Nephron (organoid): Measurements from ENCODE around the gene RNF224.

Experiments used
- H3K27ac Mint-ChIP-seq, 3 experiments: 2 replicates each; pipeline ENCODE4 v1.8.0; 2020; ENCODE audit warnings: mixed read lengths in 3 of 3, mild to moderate bottlenecking in 2 of 3, moderate library complexity in 1 of 3
- H3K27me3 Mint-ChIP-seq: 2 replicates; pipeline ENCODE4 v1.8.0; 2021; ENCODE audit warnings: low read depth, mild to moderate bottlenecking, moderate library complexity, mixed read lengths
- H3K36me3 Mint-ChIP-seq: 2 replicates; pipeline ENCODE4 v1.8.0; 2020; ENCODE audit warnings: low read depth, mixed read lengths
- H3K4me1 Mint-ChIP-seq: 2 replicates; pipeline ENCODE4 v1.8.0; 2020; ENCODE audit warnings: mixed read lengths
- H3K4me3 Mint-ChIP-seq, 3 experiments: 2 replicates each; pipeline ENCODE4 v1.8.0; 2020; ENCODE audit warnings: mild to moderate bottlenecking in 3 of 3, mixed read lengths in 3 of 3, moderate library complexity in 2 of 3
- H3K9me3 Mint-ChIP-seq: 2 replicates; pipeline ENCODE4 v1.8.0; 2020; ENCODE audit warnings: mixed read lengths
- CTCF ChIP-seq, 3 experiments: fragments of 200-600 bp; sonication (generic); IDR thresholded peaks; one replicate each; pipeline ENCODE4 v1.5.0; 2021; ENCODE audit warnings: antibody characterized with exemption in 3 of 3; ENCODE audit not compliant: unreplicated experiment in 3 of 3

Gene RNF224

GRCh38 chr9:137247135-137247915, 20.0 kb downstream of the RNF224 start:
- peaks cover 17% of the 10 kb centered on the region for H3K4me1 Mint-ChIP-seq
- no peaks in the 10 kb centered on the region for H3K27me3 Mint-ChIP-seq

GRCh38 chr9:137247916-137248175, 20.5 kb downstream of the RNF224 start:
- TF ChIP-seq CTCF (IDR thresholded peaks at IDR 0.05; ENCODE audit: unreplicated experiment in 3 of 3), result no peak
- Mint-ChIP-seq H3K4me3 (no peak overlapping the region), H3K9me3 (no peaks in the 10 kb centered on the region), H3K27me3 (no peaks in the 10 kb centered on the region), H3K36me3 (peaks cover 10% of the 10 kb centered on the region), H3K4me1 (peaks cover 12% of the 10 kb centered on the region), H3K27ac (peak overlapping the region in 1 of 3 experiments; percentile 66)

More at GRCh38 chr9:137247135-137247915, 20.0 kb downstream of the RNF224 start:
- Mint-ChIP-seq H3K36me3 (peaks cover 16% of the 10 kb centered on the region), H3K9me3 (no peaks in the 10 kb centered on the region), H3K4me3 (no peak overlapping the region), H3K27ac (peak overlapping the region in 1 of 3 experiments; percentile 66)
- TF ChIP-seq CTCF (IDR thresholded peaks at IDR 0.05; ENCODE audit: unreplicated experiment in 3 of 3), result no peak

GRCh38 chr9:137250329-137251193, 23.3 kb downstream of the RNF224 start:
- Mint-ChIP-seq H3K4me3 (no peak overlapping the region), H3K4me1 (peaks cover 5% of the 10 kb centered on the region), H3K27me3 (no peaks in the 10 kb centered on the region), H3K36me3 (no peaks in the 10 kb centered on the region), H3K27ac (peak overlapping the region in 1 of 3 experiments; percentile 31), H3K9me3 (no peaks in the 10 kb centered on the region)
- no peak for TF ChIP-seq CTCF (IDR thresholded peaks at IDR 0.05; ENCODE audit: unreplicated experiment in 3 of 3)

GRCh38 chr9:137251194-137251461, 23.8 kb downstream of the RNF224 start, which contains the start of gene STPG3:
TSS of gene STPG3 (plus strand) at chr9:137251286. CDS start at chr9:137251287, 1 bp downstream.
- no peaks in the 10 kb centered on the region for H3K36me3 Mint-ChIP-seq
- H3K27me3 Mint-ChIP-seq, result no peaks in the 10 kb centered on the region
- no peak for TF ChIP-seq CTCF (IDR thresholded peaks at IDR 0.05; ENCODE audit: unreplicated experiment in 3 of 3)
- peaks cover 5% of the 10 kb centered on the region for H3K4me1 Mint-ChIP-seq
- H3K9me3 Mint-ChIP-seq, result no peaks in the 10 kb centered on the region
- peak within 1 kb of the TSS in 2 of 3 experiments; percentile 55 for H3K4me3 Mint-ChIP-seq
- peak within 1 kb of the TSS in 2 of 3 experiments; percentile 31 to 35 for H3K27ac Mint-ChIP-seq

- H3K27ac Mint-ChIP-seq, result peak overlapping the region in 1 of 3 experiments; percentile 35
- no peaks in the 10 kb centered on the region for H3K27me3 Mint-ChIP-seq
- H3K4me3 Mint-ChIP-seq, result no peak overlapping the region
- no peaks in the 10 kb centered on the region for H3K9me3 Mint-ChIP-seq
- TF ChIP-seq CTCF (IDR thresholded peaks at IDR 0.05; ENCODE audit: unreplicated experiment in 3 of 3), result no peak
- H3K4me1 Mint-ChIP-seq, result peaks cover 5% of the 10 kb centered on the region
- no peaks in the 10 kb centered on the region for H3K36me3 Mint-ChIP-seq
Observed at GRCh38 chr9:137251490-137252268, 24.4 kb downstream of the RNF224 start.
